ENCODE measurements around the gene PFN2.

DNA sequence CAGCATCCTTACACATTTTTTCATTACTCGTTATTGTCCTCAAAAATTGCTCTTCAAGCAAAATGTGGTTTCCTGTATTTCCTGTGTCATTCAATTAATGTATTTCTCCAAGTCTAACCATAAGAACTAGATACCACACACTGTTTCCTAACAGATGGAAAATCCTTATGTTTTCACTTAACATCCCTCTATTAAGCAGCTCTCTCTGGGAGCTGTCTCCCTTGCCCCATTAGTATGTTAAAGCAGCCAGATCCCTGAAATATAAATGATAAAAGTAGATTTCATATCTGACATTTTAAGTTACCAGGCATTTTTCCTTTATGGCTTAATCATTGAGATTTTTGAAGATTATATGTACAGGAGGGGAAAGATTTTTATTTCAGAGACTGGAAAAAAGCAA is 15.9 kb downstream of the PFN2 start:
- TF ChIP-seq CTCF (IDR thresholded peaks at IDR 0.05 in 8 of 11, conservative IDR thresholded peaks at IDR 0.05 in 3 of 11) (no peak), POLR2A (IDR thresholded peaks at IDR 0.05) (no peak)
